IMR-90 (cell line): ENCODE data around the gene CIITA.

Experiments
- MAFK ChIP-seq: IDR thresholded peaks from 2 replicates; pipeline ENCODE4 v1.6.1; 2012; ENCODE audit warnings: low read depth, low read length, improper control_type of control experiment
- MAZ ChIP-seq: IDR thresholded peaks from 2 replicates; pipeline ENCODE4 v1.6.1; 2012; ENCODE audit warnings: low read depth, mild to moderate bottlenecking, low read length, improper control_type of control experiment, moderate library complexity, borderline replicate concordance
- POLR2A ChIP-seq: IDR thresholded peaks from 2 replicates; pipeline ENCODE4 v1.6.1; 2012; ENCODE audit warnings: mild to moderate bottlenecking, low read depth, low read length
- RAD21 ChIP-seq: IDR thresholded peaks from 2 replicates; pipeline ENCODE4 v1.6.1; 2012; ENCODE audit warnings: low read length, improper control_type of control experiment
- TF ChIP-seq, protein P1 (sequence below): conservative IDR thresholded peaks from 2 replicates; pipeline ENCODE4 v1.5.1; 2012; ENCODE audit warnings: mild to moderate bottlenecking, low read depth, low read length, improper control_type of control experiment

DNA sequence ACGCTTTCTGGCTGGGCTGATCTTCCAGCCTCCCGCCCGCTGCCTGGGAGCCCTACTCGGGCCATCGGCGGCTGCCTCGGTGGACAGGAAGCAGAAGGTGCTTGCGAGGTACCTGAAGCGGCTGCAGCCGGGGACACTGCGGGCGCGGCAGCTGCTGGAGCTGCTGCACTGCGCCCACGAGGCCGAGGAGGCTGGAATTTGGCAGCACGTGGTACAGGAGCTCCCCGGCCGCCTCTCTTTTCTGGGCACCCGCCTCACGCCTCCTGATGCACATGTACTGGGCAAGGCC, 30.7 kb downstream of the CIITA start:
- TF ChIP-seq MAFK (no peak), RAD21 (no peak), POLR2A (no peak), MAZ (no peak)
- TF ChIP-seq, protein P1, sequence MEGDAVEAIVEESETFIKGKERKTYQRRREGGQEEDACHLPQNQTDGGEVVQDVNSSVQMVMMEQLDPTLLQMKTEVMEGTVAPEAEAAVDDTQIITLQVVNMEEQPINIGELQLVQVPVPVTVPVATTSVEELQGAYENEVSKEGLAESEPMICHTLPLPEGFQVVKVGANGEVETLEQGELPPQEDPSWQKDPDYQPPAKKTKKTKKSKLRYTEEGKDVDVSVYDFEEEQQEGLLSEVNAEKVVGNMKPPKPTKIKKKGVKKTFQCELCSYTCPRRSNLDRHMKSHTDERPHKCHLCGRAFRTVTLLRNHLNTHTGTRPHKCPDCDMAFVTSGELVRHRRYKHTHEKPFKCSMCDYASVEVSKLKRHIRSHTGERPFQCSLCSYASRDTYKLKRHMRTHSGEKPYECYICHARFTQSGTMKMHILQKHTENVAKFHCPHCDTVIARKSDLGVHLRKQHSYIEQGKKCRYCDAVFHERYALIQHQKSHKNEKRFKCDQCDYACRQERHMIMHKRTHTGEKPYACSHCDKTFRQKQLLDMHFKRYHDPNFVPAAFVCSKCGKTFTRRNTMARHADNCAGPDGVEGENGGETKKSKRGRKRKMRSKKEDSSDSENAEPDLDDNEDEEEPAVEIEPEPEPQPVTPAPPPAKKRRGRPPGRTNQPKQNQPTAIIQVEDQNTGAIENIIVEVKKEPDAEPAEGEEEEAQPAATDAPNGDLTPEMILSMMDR, result no peak
